GM23338 (cell line): ENCODE measurements around the gene CFAP100. TPM values are rescaled to one million over a fixed set of nuclear protein-coding genes. Genes with fewer than 3 reads are reported as not detected.

Experiments
- ATAC-seq: fragments of 200-7000 bp; cut with Tn5 transposase; 3 replicates; pipeline ENCODE4 v1.9.1; 2020
- DNase-seq: peaks from one replicate; pipeline ENCODE4 v3.0.0-alpha.2; 2015; ENCODE audit warnings: low spot score
- H2AFZ ChIP-seq: fragments of 200-600 bp; sonication (generic); 2 replicates; pipeline ENCODE4 v1.8.0; 2016; ENCODE audit warnings: antibody characterized with exemption, mild to moderate bottlenecking, moderate library complexity
- H3F3A ChIP-seq: fragments of 200-600 bp; sonication (generic); replicated peaks from 2 replicates; pipeline ENCODE4 v1.8.0; 2017; ENCODE audit warnings: antibody characterized with exemption, mixed run types, low read depth
- H3K27ac ChIP-seq: fragments of 200-600 bp; sonication (generic); 2 replicates; pipeline ENCODE4 v1.6.1; 2016; ENCODE audit warnings: low read depth
- H3K27me3 ChIP-seq: fragments of 200-600 bp; sonication (generic); 2 replicates; pipeline ENCODE4 v1.8.0; 2016; ENCODE audit warnings: mild to moderate bottlenecking, mixed run types, moderate library complexity; ENCODE audit not compliant: insufficient read depth
- H3K36me3 ChIP-seq: fragments of 200-600 bp; sonication (generic); 2 replicates; pipeline ENCODE4 v1.8.0; 2016; ENCODE audit warnings: mild to moderate bottlenecking; ENCODE audit not compliant: insufficient read depth
- H3K4me1 ChIP-seq: fragments of 200-600 bp; sonication (generic); 2 replicates; pipeline ENCODE4 v1.8.0; 2016; ENCODE audit warnings: mild to moderate bottlenecking, moderate library complexity; ENCODE audit not compliant: insufficient read depth
- H3K4me2 ChIP-seq: fragments of 200-600 bp; sonication (generic); 2 replicates; pipeline ENCODE4 v1.7.1; 2017; ENCODE audit warnings: mixed run types
- H3K4me3 ChIP-seq: fragments of 200-600 bp; sonication (generic); 2 replicates; pipeline ENCODE4 v1.6.1; 2016; ENCODE audit warnings: mixed run types
- H3K79me2 ChIP-seq: fragments of 200-600 bp; sonication (generic); replicated peaks from 2 replicates; pipeline ENCODE4 v1.8.0; 2017; ENCODE audit warnings: mild to moderate bottlenecking; ENCODE audit not compliant: insufficient read depth
- H3K9me2 ChIP-seq: fragments of 200-600 bp; sonication (generic); 2 replicates; pipeline ENCODE4 v1.8.0; 2017; ENCODE audit not compliant: insufficient read depth
- H4K20me1 ChIP-seq: fragments of 200-600 bp; sonication (generic); replicated peaks from 2 replicates; pipeline ENCODE4 v1.8.0; 2017; ENCODE audit warnings: mild to moderate bottlenecking; ENCODE audit not compliant: insufficient read depth
- H3K27ac Mint-ChIP-seq: 2 replicates; pipeline ENCODE4 v1.8.0; 2020; ENCODE audit warnings: inconsistent platforms, mild to moderate bottlenecking, moderate library complexity, mixed read lengths
- H3K27me3 Mint-ChIP-seq: 3 replicates; pipeline ENCODE4 v1.8.0; 2022; ENCODE audit warnings: low read depth, mild to moderate bottlenecking, moderate library complexity, mixed read lengths, inconsistent platforms; ENCODE audit not compliant: insufficient read depth, poor library complexity
- H3K36me3 Mint-ChIP-seq: 3 replicates; pipeline ENCODE4 v1.8.0; 2021; ENCODE audit warnings: low read depth, mild to moderate bottlenecking, inconsistent platforms, moderate library complexity, mixed read lengths
- H3K4me1 Mint-ChIP-seq: 3 replicates; pipeline ENCODE4 v1.8.0; 2020; ENCODE audit warnings: mild to moderate bottlenecking, inconsistent platforms, mixed read lengths
- H3K4me3 Mint-ChIP-seq: 3 replicates; pipeline ENCODE4 v1.8.0; 2021; ENCODE audit warnings: moderate library complexity, mild to moderate bottlenecking, inconsistent platforms, mixed read lengths
- H3K9me3 Mint-ChIP-seq: 3 replicates; pipeline ENCODE4 v1.8.0; 2020; ENCODE audit warnings: moderate library complexity, mild to moderate bottlenecking, inconsistent platforms, mixed read lengths
- EZH2phosphoT487 ChIP-seq: fragments of 200-600 bp; sonication (generic); IDR thresholded peaks from one replicate; pipeline ENCODE4 v1.8.1; 2018; ENCODE audit warnings: antibody characterized with exemption; ENCODE audit not compliant: unreplicated experiment
- STAT1 ChIP-seq: IDR thresholded peaks from one replicate; pipeline ENCODE4 v1.6.1; 2016; ENCODE audit warnings: antibody characterized with exemption; ENCODE audit not compliant: unreplicated experiment
- ZNF331 ChIP-seq: fragments of 250-450 bp; sonication (Bioruptor Pico); IDR thresholded peaks from 2 replicates; pipeline ENCODE4 v1.5.0; 2020; ENCODE audit warnings: low read depth, mild to moderate bottlenecking, moderate library complexity
- polyA plus RNA-seq: library from polyadenylated mRNA; unstranded; fragments of >200 nt; fragmentation: Nextera tagmentation; extraction: Ambion mirVana; gene quantifications from 2 replicates; pipeline ENCODE4 v1.2.1, GENCODE V29; 2016
- total RNA-seq: library from RNA; depleted of rRNA; stranded (reverse); fragments of >200 nt; shearing (Covaris generic); gene quantifications from 2 replicates; pipeline ENCODE4 v1.2.3, GENCODE V29; 2014
- TF ChIP-seq, protein P1 (sequence below): fragments of 250-450 bp; sonication (Bioruptor Pico); IDR thresholded peaks from 2 replicates; pipeline ENCODE4 v1.5.0; 2020; ENCODE audit warnings: mild to moderate bottlenecking, moderate library complexity
- TF ChIP-seq, protein P2 (sequence below): IDR thresholded peaks from one replicate; pipeline ENCODE4 v1.6.1; 2018; ENCODE audit warnings: antibody characterized with exemption; ENCODE audit not compliant: unreplicated experiment
- TF ChIP-seq, protein P3 (sequence below): IDR thresholded peaks from 2 replicates; pipeline ENCODE4 v1.6.1; 2016; ENCODE audit warnings: antibody characterized with exemption
- TF ChIP-seq, protein P4 (sequence below), 2 experiments: fragments of 200-600 bp in 1 of 2; sonication (generic) in 1 of 2; conservative IDR thresholded peaks; 2 replicates each; pipeline versions ENCODE4 v1.5.1 to v1.6.1; 2016 to 2017; ENCODE audit warnings: antibody characterized with exemption in 2 of 2, low read depth in 2 of 2, mild to moderate bottlenecking in 2 of 2, moderate library complexity in 1 of 2

Gene CFAP100
- total and polyA plus RNA-seq, 2 experiments from 2014 or later, result 0.07 TPM; not detected in 1

DNA sequence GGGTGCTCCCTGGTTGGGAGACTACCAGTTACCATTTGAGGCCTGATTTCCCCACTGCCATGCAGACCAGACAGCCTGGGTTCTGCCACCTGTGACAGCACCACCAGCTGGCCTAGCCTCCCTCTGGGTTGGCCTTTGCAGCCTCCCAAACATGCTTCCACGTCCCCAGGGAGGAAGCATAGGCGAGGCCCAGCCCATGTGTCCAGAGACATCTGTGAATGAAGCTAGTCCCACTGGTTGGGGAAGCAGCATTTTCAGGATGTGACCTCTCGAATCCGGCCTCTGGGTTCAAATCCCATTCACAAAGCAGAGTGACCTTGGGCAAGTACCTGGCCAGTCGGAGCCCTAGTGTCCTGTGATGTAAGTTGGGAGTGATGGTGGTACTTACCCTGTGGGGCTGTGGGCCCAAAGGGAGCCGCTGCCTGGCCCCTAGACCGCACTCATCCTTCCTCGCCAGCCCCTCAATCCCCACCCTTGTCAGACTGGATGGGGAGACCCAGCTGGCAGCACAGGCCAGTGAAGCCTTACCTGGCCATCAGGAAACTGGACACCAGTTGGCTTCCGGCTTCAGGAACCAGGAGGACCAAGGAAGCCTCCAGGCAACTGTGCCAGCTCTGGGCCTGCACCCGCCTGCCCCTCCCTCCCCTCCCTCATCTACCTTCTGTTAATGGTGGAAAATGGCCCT lies 43.5 kb upstream of the CFAP100 start (continued):
- TF ChIP-seq, protein P1, sequence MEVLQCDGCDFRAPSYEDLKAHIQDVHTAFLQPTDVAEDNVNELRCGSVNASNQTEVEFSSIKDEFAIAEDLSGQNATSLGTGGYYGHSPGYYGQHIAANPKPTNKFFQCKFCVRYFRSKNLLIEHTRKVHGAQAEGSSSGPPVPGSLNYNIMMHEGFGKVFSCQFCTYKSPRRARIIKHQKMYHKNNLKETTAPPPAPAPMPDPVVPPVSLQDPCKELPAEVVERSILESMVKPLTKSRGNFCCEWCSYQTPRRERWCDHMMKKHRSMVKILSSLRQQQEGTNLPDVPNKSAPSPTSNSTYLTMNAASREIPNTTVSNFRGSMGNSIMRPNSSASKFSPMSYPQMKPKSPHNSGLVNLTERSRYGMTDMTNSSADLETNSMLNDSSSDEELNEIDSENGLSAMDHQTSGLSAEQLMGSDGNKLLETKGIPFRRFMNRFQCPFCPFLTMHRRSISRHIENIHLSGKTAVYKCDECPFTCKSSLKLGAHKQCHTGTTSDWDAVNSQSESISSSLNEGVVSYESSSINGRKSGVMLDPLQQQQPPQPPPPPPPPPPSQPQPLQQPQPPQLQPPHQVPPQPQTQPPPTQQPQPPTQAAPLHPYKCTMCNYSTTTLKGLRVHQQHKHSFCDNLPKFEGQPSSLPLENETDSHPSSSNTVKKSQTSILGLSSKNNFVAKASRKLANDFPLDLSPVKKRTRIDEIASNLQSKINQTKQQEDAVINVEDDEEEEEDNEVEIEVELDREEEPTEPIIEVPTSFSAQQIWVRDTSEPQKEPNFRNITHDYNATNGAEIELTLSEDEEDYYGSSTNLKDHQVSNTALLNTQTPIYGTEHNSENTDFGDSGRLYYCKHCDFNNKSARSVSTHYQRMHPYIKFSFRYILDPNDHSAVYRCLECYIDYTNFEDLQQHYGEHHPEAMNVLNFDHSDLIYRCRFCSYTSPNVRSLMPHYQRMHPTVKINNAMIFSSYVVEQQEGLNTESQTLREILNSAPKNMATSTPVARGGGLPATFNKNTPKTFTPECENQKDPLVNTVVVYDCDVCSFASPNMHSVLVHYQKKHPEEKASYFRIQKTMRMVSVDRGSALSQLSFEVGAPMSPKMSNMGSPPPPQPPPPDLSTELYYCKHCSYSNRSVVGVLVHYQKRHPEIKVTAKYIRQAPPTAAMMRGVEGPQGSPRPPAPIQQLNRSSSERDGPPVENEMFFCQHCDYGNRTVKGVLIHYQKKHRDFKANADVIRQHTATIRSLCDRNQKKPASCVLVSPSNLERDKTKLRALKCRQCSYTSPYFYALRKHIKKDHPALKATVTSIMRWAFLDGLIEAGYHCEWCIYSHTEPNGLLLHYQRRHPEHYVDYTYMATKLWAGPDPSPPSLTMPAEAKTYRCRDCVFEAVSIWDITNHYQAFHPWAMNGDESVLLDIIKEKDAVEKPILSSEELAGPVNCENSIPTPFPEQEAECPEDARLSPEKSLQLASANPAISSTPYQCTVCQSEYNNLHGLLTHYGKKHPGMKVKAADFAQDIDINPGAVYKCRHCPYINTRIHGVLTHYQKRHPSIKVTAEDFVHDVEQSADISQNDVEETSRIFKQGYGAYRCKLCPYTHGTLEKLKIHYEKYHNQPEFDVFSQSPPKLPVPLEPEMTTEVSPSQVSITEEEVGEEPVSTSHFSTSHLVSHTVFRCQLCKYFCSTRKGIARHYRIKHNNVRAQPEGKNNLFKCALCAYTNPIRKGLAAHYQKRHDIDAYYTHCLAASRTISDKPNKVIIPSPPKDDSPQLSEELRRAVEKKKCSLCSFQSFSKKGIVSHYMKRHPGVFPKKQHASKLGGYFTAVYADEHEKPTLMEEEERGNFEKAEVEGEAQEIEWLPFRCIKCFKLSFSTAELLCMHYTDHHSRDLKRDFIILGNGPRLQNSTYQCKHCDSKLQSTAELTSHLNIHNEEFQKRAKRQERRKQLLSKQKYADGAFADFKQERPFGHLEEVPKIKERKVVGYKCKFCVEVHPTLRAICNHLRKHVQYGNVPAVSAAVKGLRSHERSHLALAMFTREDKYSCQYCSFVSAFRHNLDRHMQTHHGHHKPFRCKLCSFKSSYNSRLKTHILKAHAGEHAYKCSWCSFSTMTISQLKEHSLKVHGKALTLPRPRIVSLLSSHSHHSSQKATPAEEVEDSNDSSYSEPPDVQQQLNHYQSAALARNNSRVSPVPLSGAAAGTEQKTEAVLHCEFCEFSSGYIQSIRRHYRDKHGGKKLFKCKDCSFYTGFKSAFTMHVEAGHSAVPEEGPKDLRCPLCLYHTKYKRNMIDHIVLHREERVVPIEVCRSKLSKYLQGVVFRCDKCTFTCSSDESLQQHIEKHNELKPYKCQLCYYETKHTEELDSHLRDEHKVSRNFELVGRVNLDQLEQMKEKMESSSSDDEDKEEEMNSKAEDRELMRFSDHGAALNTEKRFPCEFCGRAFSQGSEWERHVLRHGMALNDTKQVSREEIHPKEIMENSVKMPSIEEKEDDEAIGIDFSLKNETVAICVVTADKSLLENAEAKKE (CRISPR knock-in tag), result no peak

DNA sequence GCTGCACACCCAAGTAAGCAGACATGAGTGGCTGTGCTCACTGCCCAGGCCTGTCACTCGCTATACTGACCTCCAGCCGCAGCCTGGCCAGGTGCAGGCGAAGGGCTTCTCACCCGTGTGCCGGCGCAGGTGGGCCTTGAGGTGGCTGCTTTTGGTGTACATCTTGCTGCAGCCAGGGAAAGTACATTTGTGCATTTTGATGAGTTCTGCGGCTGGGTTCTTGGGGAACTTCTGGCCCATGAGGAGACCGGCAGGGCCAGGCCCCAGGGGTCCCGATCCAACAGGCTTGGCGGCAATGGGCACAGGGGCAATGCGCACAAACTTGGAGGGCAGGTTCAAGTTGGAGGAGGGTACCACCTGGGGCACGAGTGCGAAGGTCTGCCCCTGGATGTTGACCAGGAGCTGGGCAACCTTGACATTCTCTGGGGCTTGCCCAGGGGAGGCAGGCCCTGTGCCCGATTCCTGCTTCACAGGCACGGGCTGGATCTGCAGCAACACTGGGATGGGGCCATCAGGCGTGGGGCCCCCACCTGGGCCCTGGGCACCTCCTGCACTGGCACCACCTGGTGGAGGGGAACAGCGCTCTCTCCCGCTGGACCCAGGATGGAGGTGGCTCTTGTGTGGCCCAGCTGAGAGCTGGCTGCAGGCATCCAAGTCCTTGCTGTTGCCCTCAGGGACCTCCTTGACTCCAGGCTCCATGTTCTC lies 42.8 kb upstream of the CFAP100 start:
- Histone ChIP-seq H3K4me3 (no peak overlapping the region), H3K27me3 (no peaks in the 10 kb centered on the region), H3K4me1 (peaks cover 6% of the 10 kb centered on the region), H4K20me1 (no peaks in the 10 kb centered on the region; the same call in 1 of the 2 replicates), H3K9me2 (no peaks in the 10 kb centered on the region), H3K36me3 (no peaks in the 10 kb centered on the region), H3F3A (0 out of 2 replicates have a peak, but pooled peaks cover 5% of the 10 kb centered on the region), H3K4me2 (no peak overlapping the region), H2AFZ (no peak overlapping the region), H3K27ac (no peak overlapping the region), H3K79me2 (no peaks in the 10 kb centered on the region)
- Mint-ChIP-seq H3K27ac (no peak overlapping the region), H3K4me3 (no peak overlapping the region), H3K27me3 (peaks cover 8% of the 10 kb centered on the region), H3K9me3 (no peaks in the 10 kb centered on the region), H3K36me3 (peaks cover 23% of the 10 kb centered on the region), H3K4me1 (peaks cover 14% of the 10 kb centered on the region)
- DNase-seq, result no peak
- TF ChIP-seq ZNF331 (CRISPR knock-in tag) (no peak), STAT1 (no peak), EZH2phosphoT487 (no peak)
- TF ChIP-seq, protein P2, sequence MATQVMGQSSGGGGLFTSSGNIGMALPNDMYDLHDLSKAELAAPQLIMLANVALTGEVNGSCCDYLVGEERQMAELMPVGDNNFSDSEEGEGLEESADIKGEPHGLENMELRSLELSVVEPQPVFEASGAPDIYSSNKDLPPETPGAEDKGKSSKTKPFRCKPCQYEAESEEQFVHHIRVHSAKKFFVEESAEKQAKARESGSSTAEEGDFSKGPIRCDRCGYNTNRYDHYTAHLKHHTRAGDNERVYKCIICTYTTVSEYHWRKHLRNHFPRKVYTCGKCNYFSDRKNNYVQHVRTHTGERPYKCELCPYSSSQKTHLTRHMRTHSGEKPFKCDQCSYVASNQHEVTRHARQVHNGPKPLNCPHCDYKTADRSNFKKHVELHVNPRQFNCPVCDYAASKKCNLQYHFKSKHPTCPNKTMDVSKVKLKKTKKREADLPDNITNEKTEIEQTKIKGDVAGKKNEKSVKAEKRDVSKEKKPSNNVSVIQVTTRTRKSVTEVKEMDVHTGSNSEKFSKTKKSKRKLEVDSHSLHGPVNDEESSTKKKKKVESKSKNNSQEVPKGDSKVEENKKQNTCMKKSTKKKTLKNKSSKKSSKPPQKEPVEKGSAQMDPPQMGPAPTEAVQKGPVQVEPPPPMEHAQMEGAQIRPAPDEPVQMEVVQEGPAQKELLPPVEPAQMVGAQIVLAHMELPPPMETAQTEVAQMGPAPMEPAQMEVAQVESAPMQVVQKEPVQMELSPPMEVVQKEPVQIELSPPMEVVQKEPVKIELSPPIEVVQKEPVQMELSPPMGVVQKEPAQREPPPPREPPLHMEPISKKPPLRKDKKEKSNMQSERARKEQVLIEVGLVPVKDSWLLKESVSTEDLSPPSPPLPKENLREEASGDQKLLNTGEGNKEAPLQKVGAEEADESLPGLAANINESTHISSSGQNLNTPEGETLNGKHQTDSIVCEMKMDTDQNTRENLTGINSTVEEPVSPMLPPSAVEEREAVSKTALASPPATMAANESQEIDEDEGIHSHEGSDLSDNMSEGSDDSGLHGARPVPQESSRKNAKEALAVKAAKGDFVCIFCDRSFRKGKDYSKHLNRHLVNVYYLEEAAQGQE, result no peak
- TF ChIP-seq, protein P3, sequence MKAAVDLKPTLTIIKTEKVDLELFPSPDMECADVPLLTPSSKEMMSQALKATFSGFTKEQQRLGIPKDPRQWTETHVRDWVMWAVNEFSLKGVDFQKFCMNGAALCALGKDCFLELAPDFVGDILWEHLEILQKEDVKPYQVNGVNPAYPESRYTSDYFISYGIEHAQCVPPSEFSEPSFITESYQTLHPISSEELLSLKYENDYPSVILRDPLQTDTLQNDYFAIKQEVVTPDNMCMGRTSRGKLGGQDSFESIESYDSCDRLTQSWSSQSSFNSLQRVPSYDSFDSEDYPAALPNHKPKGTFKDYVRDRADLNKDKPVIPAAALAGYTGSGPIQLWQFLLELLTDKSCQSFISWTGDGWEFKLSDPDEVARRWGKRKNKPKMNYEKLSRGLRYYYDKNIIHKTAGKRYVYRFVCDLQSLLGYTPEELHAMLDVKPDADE, result no peak
- TF ChIP-seq, protein P4, sequence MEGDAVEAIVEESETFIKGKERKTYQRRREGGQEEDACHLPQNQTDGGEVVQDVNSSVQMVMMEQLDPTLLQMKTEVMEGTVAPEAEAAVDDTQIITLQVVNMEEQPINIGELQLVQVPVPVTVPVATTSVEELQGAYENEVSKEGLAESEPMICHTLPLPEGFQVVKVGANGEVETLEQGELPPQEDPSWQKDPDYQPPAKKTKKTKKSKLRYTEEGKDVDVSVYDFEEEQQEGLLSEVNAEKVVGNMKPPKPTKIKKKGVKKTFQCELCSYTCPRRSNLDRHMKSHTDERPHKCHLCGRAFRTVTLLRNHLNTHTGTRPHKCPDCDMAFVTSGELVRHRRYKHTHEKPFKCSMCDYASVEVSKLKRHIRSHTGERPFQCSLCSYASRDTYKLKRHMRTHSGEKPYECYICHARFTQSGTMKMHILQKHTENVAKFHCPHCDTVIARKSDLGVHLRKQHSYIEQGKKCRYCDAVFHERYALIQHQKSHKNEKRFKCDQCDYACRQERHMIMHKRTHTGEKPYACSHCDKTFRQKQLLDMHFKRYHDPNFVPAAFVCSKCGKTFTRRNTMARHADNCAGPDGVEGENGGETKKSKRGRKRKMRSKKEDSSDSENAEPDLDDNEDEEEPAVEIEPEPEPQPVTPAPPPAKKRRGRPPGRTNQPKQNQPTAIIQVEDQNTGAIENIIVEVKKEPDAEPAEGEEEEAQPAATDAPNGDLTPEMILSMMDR (conservative IDR thresholded peaks at IDR 0.05; ENCODE audit: low read depth in 2 of 2), result peak in 1 of 2 experiments; percentile 36; a peak in 1 of 4 replicates
- no peak for ATAC-seq
